ENCODE measurements around the gene ACER3. TPM values are rescaled to one million over a fixed set of nuclear protein-coding genes. Genes with fewer than 3 reads are reported as not detected.

Gene ACER3
- total RNA-seq, 1 donor = 15.3 TPM

- DNase-seq (ENCODE audit: low read depth) = no peak
- TF ChIP-seq CTCF (IDR thresholded peaks at IDR 0.05; ENCODE audit: insufficient read depth, low read length) = no peak
Measured at GRCh38 chr11:76872959-76873827, 12.5 kb downstream of the ACER3 start.

GRCh38 chr11:76878014-76878413 is 17.3 kb downstream of the ACER3 start:
- no peak for DNase-seq (ENCODE audit: low read depth)
- no peak overlapping the region for H3K4me3 ChIP-seq (ENCODE audit: low read depth, low read length)
- no peak for TF ChIP-seq CTCF (IDR thresholded peaks at IDR 0.05; ENCODE audit: insufficient read depth, low read length)

More at GRCh38 chr11:76872959-76873827, 12.5 kb downstream of the ACER3 start:
- no peak overlapping the region for H3K4me3 ChIP-seq (ENCODE audit: low read depth, low read length)

- DNase-seq (ENCODE audit: low read depth) = no peak
- TF ChIP-seq CTCF (IDR thresholded peaks at IDR 0.05; ENCODE audit: insufficient read depth, low read length) = no peak
- H3K4me3 ChIP-seq (ENCODE audit: low read depth, low read length) = no peak overlapping the region
Measured at GRCh38 chr11:76880314-76880713, 19.6 kb downstream of the ACER3 start.

DNA sequence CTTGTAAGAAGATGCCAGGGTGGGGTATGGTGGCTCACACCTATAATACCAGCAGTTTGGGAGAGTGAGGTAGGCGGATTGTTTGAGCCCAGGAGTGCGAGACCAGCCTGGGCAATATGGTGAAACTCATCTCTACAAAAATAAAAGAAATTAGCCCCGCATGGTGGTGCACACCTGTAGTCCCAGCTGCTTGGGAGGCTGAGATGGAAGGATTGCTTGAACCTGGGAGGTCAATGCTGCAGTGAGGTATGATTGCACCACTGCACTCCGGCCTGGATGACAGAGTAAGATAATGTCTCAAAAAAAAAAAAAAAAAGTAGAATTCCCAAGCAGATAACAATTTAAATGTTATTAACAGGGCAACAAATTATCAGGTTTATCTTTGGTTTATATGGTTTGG is 20.2 kb downstream of the ACER3 start:
- DNase-seq (ENCODE audit: low read depth) = no peak
- H3K4me3 ChIP-seq (ENCODE audit: low read depth, low read length) = no peak overlapping the region
- no peak for TF ChIP-seq CTCF (IDR thresholded peaks at IDR 0.05; ENCODE audit: insufficient read depth, low read length)

GRCh38 chr11:76885390-76886097 is 24.8 kb downstream of the ACER3 start:
- DNase-seq (ENCODE audit: low read depth) = peak; percentile 15
- no peak for TF ChIP-seq CTCF (IDR thresholded peaks at IDR 0.05; ENCODE audit: insufficient read depth, low read length)
- no peak overlapping the region for H3K4me3 ChIP-seq (ENCODE audit: low read depth, low read length)

DNA sequence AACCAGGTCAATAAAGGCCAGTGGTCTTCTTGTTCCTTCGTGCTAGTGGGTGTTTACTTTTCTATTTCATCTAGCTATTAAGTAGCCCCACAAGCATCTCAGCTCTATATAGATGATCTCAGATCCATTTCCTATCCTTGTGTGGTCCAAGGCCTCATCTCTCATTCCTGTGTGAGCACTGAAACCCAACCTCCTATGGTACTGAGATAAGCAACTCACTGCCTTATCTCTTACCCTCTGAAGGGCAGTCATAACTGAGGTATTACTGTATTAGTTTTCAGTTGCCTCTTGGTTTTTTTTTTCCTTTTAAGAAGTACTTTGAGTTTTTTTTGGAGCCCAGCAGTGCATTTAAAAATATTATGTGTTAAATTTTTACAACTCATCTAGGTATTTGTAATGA is 28.3 kb downstream of the ACER3 start:
- peak; percentile 43 for DNase-seq (ENCODE audit: low read depth)
- H3K4me3 ChIP-seq (ENCODE audit: low read depth, low read length) = no peak overlapping the region
- TF ChIP-seq CTCF (IDR thresholded peaks at IDR 0.05; ENCODE audit: insufficient read depth, low read length) = no peak

Measured in fibroblast of the aortic adventitia (primary cell).